ENCODE measurements around the gene SIGLEC1.

SIGLEC1 gene

GRCh38 chr20:3678856-3679720 lies 33.3 kb downstream of the SIGLEC1 start:
- DNase-seq, result no peak

- DNase-seq, result no peak
Measured at GRCh38 chr20:3678198-3678597, 34.2 kb downstream of the SIGLEC1 start.

- no peak for DNase-seq
Measured at GRCh38 chr20:3677733-3678132, 34.7 kb downstream of the SIGLEC1 start.

- peak in 2 of 3 experiments; percentile 23 to 31 for DNase-seq
Measured at GRCh38 chr20:3674995-3675900, 37.2 kb downstream of the SIGLEC1 start.

GRCh38 chr20:3674447-3674846 lies 38.0 kb downstream of the SIGLEC1 start:
- no peak for DNase-seq

GRCh38 chr20:3673221-3674070 lies 39.0 kb downstream of the SIGLEC1 start:
- DNase-seq, result no peak

- DNase-seq, result no peak
Measured at GRCh38 chr20:3672547-3673171, 39.7 kb downstream of the SIGLEC1 start.

- no peak for DNase-seq
Measured at GRCh38 chr20:3671986-3672546, 40.3 kb downstream of the SIGLEC1 start.

GRCh38 chr20:3670945-3671344 lies 41.5 kb downstream of the SIGLEC1 start:
- DNase-seq, result no peak

GRCh38 chr20:3670511-3670910 lies 41.9 kb downstream of the SIGLEC1 start:
- DNase-seq, result no peak

- no peak for DNase-seq
Measured at GRCh38 chr20:3669710-3670367, 42.6 kb downstream of the SIGLEC1 start.

- no peak for DNase-seq
Measured at GRCh38 chr20:3667434-3668037, 44.9 kb downstream of the SIGLEC1 start.

- DNase-seq, result no peak
Measured at GRCh38 chr20:3663858-3664257, 48.5 kb downstream of the SIGLEC1 start.

GRCh38 chr20:3663031-3663701 lies 49.2 kb downstream of the SIGLEC1 start, which contains the start of gene GFRA4:
TSS of gene GFRA4 (minus strand) at chr20:3663399. CDS start at chr20:3663399, 0 bp downstream.
- peak in 1 of 3 experiments; percentile 82 for DNase-seq

Measured in NCI-H1417 (cell line).